ENCODE measurements around the gene MTHFD1L. TPM values are rescaled to one million over a fixed set of nuclear protein-coding genes. Genes with fewer than 3 reads are reported as not detected.

MTHFD1L gene
- total and polyA plus RNA-seq, 2 donors (not counting 3 experiments of a cell fraction or from before 2014, with no cell fraction given): 40.2 to 120 TPM

GRCh38 chr6:150939399-150939798 lies 73.9 kb downstream of the MTHFD1L start:
- FAIRE-seq (peak; percentile 26), DNase-seq (ENCODE audit: low read depth, low spot score) (no peak)
- peaks cover 9 to 14% of the 10 kb centered on the region in 2 experiments for H3K36me3 ChIP-seq (ENCODE audit: control insufficient read depth in 2 of 2, extremely low read depth in 1 of 2, insufficient read depth in 2 of 2, low read length in 2 of 2)
- H3K9ac ChIP-seq (replicated peaks; ENCODE audit: extremely low read depth, insufficient read depth, low read length): no peak overlapping the region
- H2AFZ ChIP-seq (ENCODE audit: low read depth, low read length): no peak overlapping the region
- dilution Hi-C loops (cut with MboI; ENCODE audit: extremely low pct_ligation_motif_present, low sequenced_read_pairs) (no loop called here), intact Hi-C loops (cut with micrococcal nuclease) (no loop called here)
- no peaks in the 10 kb centered on the region for H4K20me1 ChIP-seq (replicated peaks; ENCODE audit: control insufficient read depth, extremely low read depth, insufficient read depth, low read length)
- H3K4me2 ChIP-seq (ENCODE audit: insufficient read depth, low read length): no peak overlapping the region
- no peaks in the 10 kb centered on the region for H3K9me3 ChIP-seq (replicated peaks; ENCODE audit: control insufficient read depth, insufficient read depth, low read length)
- no peak overlapping the region for H3K4me3 ChIP-seq (replicated peaks in 1 of 3; ENCODE audit: insufficient read depth in 1 of 3, low read depth in 1 of 3, low read length in 3 of 3)
- H3K4me1 ChIP-seq (ENCODE audit: control insufficient read depth, extremely low read depth, insufficient read depth, low read length): no peaks in the 10 kb centered on the region
- H3K27me3 ChIP-seq (ENCODE audit: control insufficient read depth in 2 of 2, insufficient read depth in 2 of 2, low read length in 2 of 2): no peaks in the 10 kb centered on the region
- ChIA-PET CTCF (interaction anchor here (1.2 to 1.7 kb wide), 2 partner anchors 10 to 395 kb away, joined by 3 to 4 read pairs; no protein-coding TSS in a partner anchor), POLR2A (interaction anchor here (0.7 kb wide), 1 partner anchor 383 kb away, joined by 5 read pairs; no protein-coding TSS in a partner anchor)
- no TSS peak for BruUV-seq (replicated peaks)
- no peaks in the 10 kb centered on the region for H3K9me1 ChIP-seq (replicated peaks; ENCODE audit: control insufficient read depth, extremely low read depth, insufficient read depth, low read length)
- H3K79me2 ChIP-seq (ENCODE audit: control insufficient read depth, insufficient read depth, low read length): no peaks in the 10 kb centered on the region
- no peak for TF ChIP-seq CTCF (IDR thresholded peaks at IDR 0.05; ENCODE audit: extremely low read depth in 1 of 2, insufficient read depth in 1 of 2, low read depth in 1 of 2, low read length in 2 of 2)
- no peak for TF ChIP-seq MYC (IDR thresholded peaks at IDR 0.05; ENCODE audit: low read depth, low read length)
- TF ChIP-seq POLR2AphosphoS5 (IDR thresholded peaks at IDR 0.05; ENCODE audit: insufficient read depth, low read depth, low read length): no peak
- TF ChIP-seq GATA2 (IDR thresholded peaks at IDR 0.05; ENCODE audit: insufficient read depth, insufficient read length, low read depth, low read length): no peak
- TF ChIP-seq POLR2A (IDR thresholded peaks at IDR 0.05; ENCODE audit: low read depth, low read length): no peak
- H3K27ac ChIP-seq (ENCODE audit: insufficient read depth, low read depth, low read length): no peak overlapping the region

GRCh38 chr6:150940941-150941340 lies 75.4 kb downstream of the MTHFD1L start:
- H3K9me3 ChIP-seq (replicated peaks; ENCODE audit: control insufficient read depth, insufficient read depth, low read length): no peaks in the 10 kb centered on the region
- dilution Hi-C loops (cut with MboI; ENCODE audit: extremely low pct_ligation_motif_present, low sequenced_read_pairs) (no loop called here), intact Hi-C loops (cut with micrococcal nuclease) (no loop called here)
- TF ChIP-seq FOS (IDR thresholded peaks at IDR 0.05; ENCODE audit: borderline replicate concordance, insufficient read depth, low read length): no peak
- TF ChIP-seq, protein P1, sequence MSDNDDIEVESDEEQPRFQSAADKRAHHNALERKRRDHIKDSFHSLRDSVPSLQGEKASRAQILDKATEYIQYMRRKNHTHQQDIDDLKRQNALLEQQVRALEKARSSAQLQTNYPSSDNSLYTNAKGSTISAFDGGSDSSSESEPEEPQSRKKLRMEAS (IDR thresholded peaks at IDR 0.05; ENCODE audit: insufficient read depth, insufficient read length): no peak
- no peak for TF ChIP-seq GATA2 (IDR thresholded peaks at IDR 0.05; ENCODE audit: insufficient read depth, insufficient read length, low read depth, low read length)
- no peak for TF ChIP-seq CTCF (IDR thresholded peaks at IDR 0.05; ENCODE audit: extremely low read depth in 1 of 2, insufficient read depth in 1 of 2, low read depth in 1 of 2, low read length in 2 of 2)
- no peak for TF ChIP-seq POLR2A (IDR thresholded peaks at IDR 0.05; ENCODE audit: low read depth, low read length)
- TF ChIP-seq EZH2 (IDR thresholded peaks at IDR 0.05; ENCODE audit: borderline replicate concordance, low read depth, low read length, severe bottlenecking): no peak
- no peak for TF ChIP-seq MYC (IDR thresholded peaks at IDR 0.05; ENCODE audit: low read depth, low read length)
- TF ChIP-seq POLR2AphosphoS5 (IDR thresholded peaks at IDR 0.05; ENCODE audit: insufficient read depth, low read depth, low read length): no peak
- TF ChIP-seq JUN (IDR thresholded peaks at IDR 0.05; ENCODE audit: borderline replicate concordance, insufficient read depth, insufficient read length, low read depth): no peak
- H4K20me1 ChIP-seq (replicated peaks; ENCODE audit: control insufficient read depth, extremely low read depth, insufficient read depth, low read length): no peaks in the 10 kb centered on the region
- peak; percentile 47 for DNase-seq (ENCODE audit: low read depth, low spot score)
- H3K4me3 ChIP-seq (replicated peaks in 1 of 3; ENCODE audit: insufficient read depth in 1 of 3, low read depth in 1 of 3, low read length in 3 of 3): no peak overlapping the region
- no peaks in the 10 kb centered on the region for H3K9me1 ChIP-seq (replicated peaks; ENCODE audit: control insufficient read depth, extremely low read depth, insufficient read depth, low read length)
- no peak for FAIRE-seq
- H3K27me3 ChIP-seq (ENCODE audit: control insufficient read depth in 2 of 2, insufficient read depth in 2 of 2, low read length in 2 of 2): no peaks in the 10 kb centered on the region
- no peaks in the 10 kb centered on the region for H3K79me2 ChIP-seq (ENCODE audit: control insufficient read depth, insufficient read depth, low read length)
- no peak overlapping the region for H2AFZ ChIP-seq (ENCODE audit: low read depth, low read length)
- no peaks in the 10 kb centered on the region for H3K4me1 ChIP-seq (ENCODE audit: control insufficient read depth, extremely low read depth, insufficient read depth, low read length)
- ChIA-PET CTCF (interaction anchor here (0.6 to 1.7 kb wide), 2 partner anchors 386 to 394 kb away, joined by 3 to 4 read pairs; no protein-coding TSS in a partner anchor), POLR2A (no interaction called here)
- H3K36me3 ChIP-seq (ENCODE audit: control insufficient read depth in 2 of 2, extremely low read depth in 1 of 2, insufficient read depth in 2 of 2, low read length in 2 of 2): peaks cover 13 to 15% of the 10 kb centered on the region in 2 experiments
- H3K4me2 ChIP-seq (ENCODE audit: insufficient read depth, low read length): no peak overlapping the region
- no peak overlapping the region for H3K9ac ChIP-seq (replicated peaks; ENCODE audit: extremely low read depth, insufficient read depth, low read length)
- no peak overlapping the region for H3K27ac ChIP-seq (ENCODE audit: insufficient read depth, low read depth, low read length)
- no TSS peak for BruUV-seq (replicated peaks)
